K562 (cell line): ENCODE measurements around the gene RFC2. TPM values are rescaled to one million over a fixed set of nuclear protein-coding genes. Genes with fewer than 3 reads are reported as not detected.

Source experiments
- CEBPB ChIP-seq: fragments of 450-650 bp; IDR thresholded peaks from 2 replicates; pipeline ENCODE4 v1.6.1; 2016; ENCODE audit warnings: missing genetic modification characterization, missing compliant biosample characterization
- HEY1 ChIP-seq: fragments of 250-450 bp; sonication (Bioruptor Pico); IDR thresholded peaks from 2 replicates; pipeline ENCODE4 v1.5.0; 2020; ENCODE audit warnings: mild to moderate bottlenecking, moderate library complexity, borderline replicate concordance
- IFI16 ChIP-seq: fragments of 250-450 bp; sonication (Bioruptor Pico); IDR thresholded peaks from 2 replicates; pipeline ENCODE4 v2.1.2; 2022; ENCODE audit warnings: mild to moderate bottlenecking, inconsistent platforms
- JUNB ChIP-seq: fragments of 450-650 bp; formaldehyde crosslinking; conservative IDR thresholded peaks from 2 replicates; pipeline ENCODE4 v1.4.0; 2020; ENCODE audit warnings: mild to moderate bottlenecking
- MEF2D ChIP-seq: conservative IDR thresholded peaks from 2 replicates; pipeline ENCODE4 v1.6.1; 2016; ENCODE audit warnings: low read depth, missing genetic modification characterization, missing compliant biosample characterization
- MEIS2 ChIP-seq: fragments of 450-650 bp; IDR thresholded peaks from 2 replicates; pipeline ENCODE4 v1.6.1; 2014; ENCODE audit warnings: mild to moderate bottlenecking; ENCODE audit not compliant: partially characterized antibody
- RAD21 ChIP-seq, 2 experiments: fragments of 250-450 bp in 1 of 2; fragments of 450-650 bp in 1 of 2; sonication (Bioruptor Pico) in 1 of 2; formaldehyde crosslinking in 1 of 2; IDR thresholded peaks in 1 of 2; conservative IDR thresholded peaks in 1 of 2; 2 replicates each; pipeline versions ENCODE4 v1.4.0 to v1.8.0; 2020 to 2022; ENCODE audit warnings: mild to moderate bottlenecking in 2 of 2, moderate library complexity in 1 of 2
- ZNF696 ChIP-seq: fragments of 250-450 bp; sonication (Bioruptor Pico); conservative IDR thresholded peaks from 2 replicates; pipeline ENCODE4 v1.4.0; 2020; ENCODE audit warnings: mild to moderate bottlenecking, moderate library complexity
- ZZZ3 ChIP-seq: fragments of 450-650 bp; IDR thresholded peaks from 2 replicates; pipeline ENCODE4 v1.6.1; 2016; ENCODE audit warnings: antibody characterized with exemption, mild to moderate bottlenecking, moderate library complexity
- polyA plus RNA-seq, 8 experiments: library from polyadenylated mRNA; depleted of rRNA in 4 of 8; stranded (reverse) in 5 of 8; unstranded in 3 of 8; fragments of >200 nt; fragmentation: Nextera tagmentation in 2 of 8; fragmentation: Illumina TruSeq in 1 of 8; extraction: Ambion mirVana in 2 of 8; extraction: Trizol in 1 of 8; gene quantifications; 2 replicates each; pipeline versions ENCODE4 v1.2.1 to v1.2.3, GENCODE V29; 2011 to 2014; ENCODE audit warnings: inconsistent platforms in 1 of 8, missing spikeins in 1 of 8
- total RNA-seq, 7 experiments: library from RNA; depleted of rRNA in 6 of 7; stranded (reverse); fragments of >200 nt in 6 of 7; fragmentation: Illumina TruSeq in 2 of 7; extraction: Trizol in 2 of 7; gene quantifications; 2 replicates each; pipeline versions ENCODE4 v1.2.1 to v1.2.3, GENCODE V29; 2011 to 2021; ENCODE audit warnings: low replicate concordance in 1 of 7
- TF ChIP-seq, protein P1 (sequence below), 2 experiments: fragments of 450-650 bp in 1 of 2; sonication (generic) in 1 of 2; formaldehyde crosslinking in 1 of 2; IDR thresholded peaks; 2 replicates each; pipeline versions ENCODE4 v1.7.1 to v1.9.0; 2016 to 2022; ENCODE audit warnings: inconsistent platforms in 1 of 2, mild to moderate bottlenecking in 1 of 2, missing genetic modification reagents in 1 of 2
- TF ChIP-seq, protein P2 (sequence below): fragments of 450-650 bp; IDR thresholded peaks from 2 replicates; pipeline ENCODE4 v1.6.1; 2016; ENCODE audit warnings: mild to moderate bottlenecking

Gene RFC2
- total and polyA plus RNA-seq, 9 of the 15 experiments (the other 6 are each of a cell fraction or from before 2014, with no cell fraction given), result 32.5 to 161 (median 102) TPM

DNA sequence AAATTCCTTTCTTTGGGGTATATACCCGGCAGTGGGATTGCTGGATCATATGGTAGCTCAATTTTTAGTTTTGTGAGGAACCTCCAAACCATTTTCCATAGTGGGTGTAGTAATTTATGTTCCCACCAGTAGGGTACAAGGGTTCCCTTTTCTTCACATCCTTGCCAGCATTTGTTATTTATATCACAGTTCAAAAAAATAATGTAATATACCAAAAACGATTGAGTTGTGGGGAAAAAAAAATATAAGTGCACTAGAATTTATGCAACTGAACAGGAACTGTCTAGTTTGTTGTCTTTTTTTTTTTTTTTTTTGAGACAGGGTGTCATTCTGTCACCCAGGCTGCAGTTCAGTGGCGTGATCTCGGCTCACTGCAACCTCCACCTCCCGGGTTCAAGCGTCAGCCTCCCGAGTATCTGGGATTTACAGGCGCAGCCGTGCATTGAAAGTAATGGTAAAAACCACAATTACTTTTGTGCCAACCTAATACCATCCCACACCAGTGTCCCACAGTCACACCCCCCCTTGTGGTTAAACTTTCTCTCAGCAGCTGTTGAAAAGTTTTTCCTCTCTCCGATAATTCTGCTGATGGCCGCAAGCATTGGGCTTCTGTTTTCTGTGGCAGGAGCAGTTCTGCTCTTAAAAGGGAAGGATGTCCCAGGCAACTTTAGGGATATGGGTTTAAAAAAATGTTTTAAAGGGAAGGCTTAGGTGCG is 51.2 kb downstream of the RFC2 start (continued):
- no peak for TF ChIP-seq ZNF696 (CRISPR knock-in tag)
- TF ChIP-seq, protein P1, sequence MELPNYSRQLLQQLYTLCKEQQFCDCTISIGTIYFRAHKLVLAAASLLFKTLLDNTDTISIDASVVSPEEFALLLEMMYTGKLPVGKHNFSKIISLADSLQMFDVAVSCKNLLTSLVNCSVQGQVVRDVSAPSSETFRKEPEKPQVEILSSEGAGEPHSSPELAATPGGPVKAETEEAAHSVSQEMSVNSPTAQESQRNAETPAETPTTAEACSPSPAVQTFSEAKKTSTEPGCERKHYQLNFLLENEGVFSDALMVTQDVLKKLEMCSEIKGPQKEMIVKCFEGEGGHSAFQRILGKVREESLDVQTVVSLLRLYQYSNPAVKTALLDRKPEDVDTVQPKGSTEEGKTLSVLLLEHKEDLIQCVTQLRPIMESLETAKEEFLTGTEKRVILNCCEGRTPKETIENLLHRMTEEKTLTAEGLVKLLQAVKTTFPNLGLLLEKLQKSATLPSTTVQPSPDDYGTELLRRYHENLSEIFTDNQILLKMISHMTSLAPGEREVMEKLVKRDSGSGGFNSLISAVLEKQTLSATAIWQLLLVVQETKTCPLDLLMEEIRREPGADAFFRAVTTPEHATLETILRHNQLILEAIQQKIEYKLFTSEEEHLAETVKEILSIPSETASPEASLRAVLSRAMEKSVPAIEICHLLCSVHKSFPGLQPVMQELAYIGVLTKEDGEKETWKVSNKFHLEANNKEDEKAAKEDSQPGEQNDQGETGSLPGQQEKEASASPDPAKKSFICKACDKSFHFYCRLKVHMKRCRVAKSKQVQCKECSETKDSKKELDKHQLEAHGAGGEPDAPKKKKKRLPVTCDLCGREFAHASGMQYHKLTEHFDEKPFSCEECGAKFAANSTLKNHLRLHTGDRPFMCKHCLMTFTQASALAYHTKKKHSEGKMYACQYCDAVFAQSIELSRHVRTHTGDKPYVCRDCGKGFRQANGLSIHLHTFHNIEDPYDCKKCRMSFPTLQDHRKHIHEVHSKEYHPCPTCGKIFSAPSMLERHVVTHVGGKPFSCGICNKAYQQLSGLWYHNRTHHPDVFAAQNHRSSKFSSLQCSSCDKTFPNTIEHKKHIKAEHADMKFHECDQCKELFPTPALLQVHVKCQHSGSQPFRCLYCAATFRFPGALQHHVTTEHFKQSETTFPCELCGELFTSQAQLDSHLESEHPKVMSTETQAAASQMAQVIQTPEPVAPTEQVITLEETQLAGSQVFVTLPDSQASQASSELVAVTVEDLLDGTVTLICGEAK (IDR thresholded peaks at IDR 0.05), result no peak
- TF ChIP-seq, protein P1 (CRISPR knock-in tag; IDR thresholded peaks at IDR 0.05), result no peak
- TF ChIP-seq, protein P2, sequence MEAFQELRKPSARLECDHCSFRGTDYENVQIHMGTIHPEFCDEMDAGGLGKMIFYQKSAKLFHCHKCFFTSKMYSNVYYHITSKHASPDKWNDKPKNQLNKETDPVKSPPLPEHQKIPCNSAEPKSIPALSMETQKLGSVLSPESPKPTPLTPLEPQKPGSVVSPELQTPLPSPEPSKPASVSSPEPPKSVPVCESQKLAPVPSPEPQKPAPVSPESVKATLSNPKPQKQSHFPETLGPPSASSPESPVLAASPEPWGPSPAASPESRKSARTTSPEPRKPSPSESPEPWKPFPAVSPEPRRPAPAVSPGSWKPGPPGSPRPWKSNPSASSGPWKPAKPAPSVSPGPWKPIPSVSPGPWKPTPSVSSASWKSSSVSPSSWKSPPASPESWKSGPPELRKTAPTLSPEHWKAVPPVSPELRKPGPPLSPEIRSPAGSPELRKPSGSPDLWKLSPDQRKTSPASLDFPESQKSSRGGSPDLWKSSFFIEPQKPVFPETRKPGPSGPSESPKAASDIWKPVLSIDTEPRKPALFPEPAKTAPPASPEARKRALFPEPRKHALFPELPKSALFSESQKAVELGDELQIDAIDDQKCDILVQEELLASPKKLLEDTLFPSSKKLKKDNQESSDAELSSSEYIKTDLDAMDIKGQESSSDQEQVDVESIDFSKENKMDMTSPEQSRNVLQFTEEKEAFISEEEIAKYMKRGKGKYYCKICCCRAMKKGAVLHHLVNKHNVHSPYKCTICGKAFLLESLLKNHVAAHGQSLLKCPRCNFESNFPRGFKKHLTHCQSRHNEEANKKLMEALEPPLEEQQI, result no peak
- no peak for TF ChIP-seq IFI16 (CRISPR knock-in tag)
- no peak for TF ChIP-seq JUNB (CRISPR knock-in tag)
- TF ChIP-seq CEBPB (tag), result no peak
- TF ChIP-seq MEF2D, result no peak
- TF ChIP-seq RAD21 (CRISPR knock-in tag; conservative IDR thresholded peaks at IDR 0.05 in 1 of 2, IDR thresholded peaks at IDR 0.05 in 1 of 2), result peak; percentile 44 to 71; a peak in 3 of 4 replicates
- no peak for TF ChIP-seq ZZZ3
- TF ChIP-seq MEIS2, result no peak
- no peak for TF ChIP-seq HEY1 (CRISPR knock-in tag)
